GM21737 (cell line): Measurements from ENCODE around the gene USP4.
"Not testable (repeated sequence)": the region's sequence is repeated elsewhere in the genome, so short reads cannot be mapped to it uniquely, and the experiment has no call there.

ENCODE experiments used
- ATAC-seq: cut with Tn5 transposase; IDR thresholded peaks from one replicate; pipeline ENCODE4 v1.9.1; 2021; ENCODE audit warnings: mild to moderate bottlenecking, moderate library complexity; ENCODE audit not compliant: unreplicated experiment

USP4 gene, protein sequence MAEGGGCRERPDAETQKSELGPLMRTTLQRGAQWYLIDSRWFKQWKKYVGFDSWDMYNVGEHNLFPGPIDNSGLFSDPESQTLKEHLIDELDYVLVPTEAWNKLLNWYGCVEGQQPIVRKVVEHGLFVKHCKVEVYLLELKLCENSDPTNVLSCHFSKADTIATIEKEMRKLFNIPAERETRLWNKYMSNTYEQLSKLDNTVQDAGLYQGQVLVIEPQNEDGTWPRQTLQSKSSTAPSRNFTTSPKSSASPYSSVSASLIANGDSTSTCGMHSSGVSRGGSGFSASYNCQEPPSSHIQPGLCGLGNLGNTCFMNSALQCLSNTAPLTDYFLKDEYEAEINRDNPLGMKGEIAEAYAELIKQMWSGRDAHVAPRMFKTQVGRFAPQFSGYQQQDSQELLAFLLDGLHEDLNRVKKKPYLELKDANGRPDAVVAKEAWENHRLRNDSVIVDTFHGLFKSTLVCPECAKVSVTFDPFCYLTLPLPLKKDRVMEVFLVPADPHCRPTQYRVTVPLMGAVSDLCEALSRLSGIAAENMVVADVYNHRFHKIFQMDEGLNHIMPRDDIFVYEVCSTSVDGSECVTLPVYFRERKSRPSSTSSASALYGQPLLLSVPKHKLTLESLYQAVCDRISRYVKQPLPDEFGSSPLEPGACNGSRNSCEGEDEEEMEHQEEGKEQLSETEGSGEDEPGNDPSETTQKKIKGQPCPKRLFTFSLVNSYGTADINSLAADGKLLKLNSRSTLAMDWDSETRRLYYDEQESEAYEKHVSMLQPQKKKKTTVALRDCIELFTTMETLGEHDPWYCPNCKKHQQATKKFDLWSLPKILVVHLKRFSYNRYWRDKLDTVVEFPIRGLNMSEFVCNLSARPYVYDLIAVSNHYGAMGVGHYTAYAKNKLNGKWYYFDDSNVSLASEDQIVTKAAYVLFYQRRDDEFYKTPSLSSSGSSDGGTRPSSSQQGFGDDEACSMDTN

DNA sequence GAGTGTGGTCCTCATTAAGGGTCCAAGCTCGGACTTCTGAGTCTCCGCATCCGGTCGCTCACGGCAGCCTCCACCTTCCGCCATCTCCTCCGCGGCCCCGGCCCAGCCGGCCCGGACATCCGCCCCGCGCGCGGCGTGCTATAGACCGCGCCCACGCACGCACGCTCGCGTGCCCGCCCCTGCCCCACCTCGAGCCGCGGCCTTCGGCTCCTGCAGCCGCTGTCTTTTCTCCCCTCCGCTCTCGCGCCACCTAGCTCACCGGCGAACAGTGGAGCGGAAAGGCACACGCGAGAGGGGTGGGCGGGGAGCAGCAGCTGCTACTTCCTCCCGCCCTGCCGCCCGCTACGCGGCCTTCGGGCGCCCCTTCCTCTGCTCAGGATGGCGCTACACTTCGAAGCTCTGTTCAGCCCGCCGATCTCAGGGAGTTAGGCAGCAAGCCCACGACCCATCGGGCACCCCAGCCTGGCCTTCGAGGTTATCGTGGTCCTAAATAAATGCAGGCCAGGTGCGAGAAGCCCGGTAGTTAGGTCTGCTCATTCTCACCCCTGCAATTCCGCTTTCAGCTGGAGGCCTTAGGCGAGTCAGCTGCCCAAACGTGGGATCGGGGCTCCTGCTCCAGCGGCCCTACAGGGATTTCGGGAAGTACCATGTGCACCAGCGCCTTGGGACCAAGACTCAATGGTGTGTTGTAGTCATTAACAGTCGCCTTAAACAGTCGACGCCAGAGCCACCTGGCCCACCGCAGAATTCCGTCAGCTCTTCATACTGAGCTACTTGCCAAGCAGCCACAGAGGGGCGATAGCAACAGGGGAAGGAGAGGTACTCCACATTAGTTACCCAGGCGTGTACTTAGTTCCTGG is at the start of gene USP4:
Gene USP4, minus strand, starts transcription at position 113 of the 860 bp plus-strand sequence. Its CDS starts 29 bp downstream, at position 84.
- peak; percentile 80 for ATAC-seq

GRCh38 chr3:49389297-49389696 is 49.4 kb upstream of the USP4 start:
- ATAC-seq: no peak

DNA sequence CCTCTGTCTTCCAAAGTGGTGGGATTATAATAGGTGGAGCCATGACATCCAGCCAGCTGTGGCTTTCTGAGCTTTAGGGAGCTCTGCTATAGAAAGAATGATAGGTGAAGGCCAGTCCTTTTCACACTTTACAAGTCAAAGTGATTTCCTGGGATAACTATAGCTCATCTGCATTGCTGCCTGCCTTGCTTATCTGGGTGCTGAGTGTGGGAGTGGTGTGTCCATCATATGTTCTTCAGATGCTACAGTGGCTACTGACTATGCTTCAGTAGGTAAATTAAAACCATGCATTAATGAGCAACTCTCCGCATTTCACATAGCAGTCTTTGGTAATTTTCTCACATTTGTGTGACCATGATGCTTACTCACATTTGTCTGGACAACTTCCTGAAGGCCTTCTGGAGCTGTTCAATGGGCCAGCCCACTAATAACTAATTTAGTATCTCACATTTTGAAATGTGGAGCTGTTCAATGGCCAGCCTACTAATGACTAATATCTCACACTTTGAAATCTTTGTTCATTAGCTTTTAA is 48.5 kb upstream of the USP4 start:
- no peak for ATAC-seq

DNA sequence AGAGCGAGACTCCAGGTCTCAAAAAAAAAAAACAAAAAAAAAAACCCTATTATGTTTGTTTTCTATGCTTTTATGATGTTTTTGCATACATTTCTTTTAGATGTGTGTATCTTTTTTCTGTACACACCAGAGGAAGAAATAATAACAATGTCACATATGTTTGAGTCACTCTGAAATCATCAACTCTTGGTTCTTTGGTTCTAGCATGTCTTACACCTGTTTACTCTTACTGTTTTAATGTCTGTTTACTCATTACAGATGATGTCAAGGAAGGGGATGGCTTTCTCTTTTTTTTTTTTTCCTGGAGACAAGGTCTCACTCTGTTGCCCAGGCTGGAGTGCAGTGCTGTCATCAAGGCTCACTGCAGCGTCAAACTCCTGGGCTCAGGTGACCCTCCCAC is 47.9 kb upstream of the USP4 start:
- no peak for ATAC-seq

DNA sequence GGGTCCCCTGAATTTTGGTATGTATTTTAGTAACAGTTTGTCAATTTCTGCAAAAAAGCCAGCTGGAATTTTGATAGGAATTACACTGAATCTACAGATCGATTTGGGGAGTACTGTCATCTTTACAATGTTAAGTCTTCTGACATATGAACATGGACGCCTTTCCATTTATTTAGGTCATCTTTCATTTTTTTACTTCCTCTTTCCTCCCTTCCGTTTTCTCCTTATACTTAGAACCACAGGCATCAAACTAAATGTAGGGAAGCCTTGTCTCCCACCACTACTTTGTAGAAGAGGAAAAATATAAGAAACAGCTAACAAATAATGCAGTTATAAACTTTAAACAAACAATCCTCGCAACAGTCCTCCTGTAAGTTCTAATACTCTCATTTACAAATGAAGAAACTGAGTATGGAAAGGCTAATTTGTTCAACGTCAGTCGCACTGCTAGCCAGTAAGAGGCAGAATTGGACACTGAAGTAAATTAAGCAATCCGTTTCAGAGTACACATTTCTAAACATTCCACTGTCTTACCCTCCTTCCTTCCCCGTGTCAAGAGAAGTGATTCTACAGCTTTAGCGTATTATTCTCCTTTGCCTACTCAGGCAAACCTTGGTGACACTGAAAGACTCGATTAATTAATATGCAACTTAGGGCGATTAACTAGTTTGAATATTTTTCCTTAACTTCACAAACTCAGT is 46.4 kb upstream of the USP4 start:
- ATAC-seq: no peak

DNA sequence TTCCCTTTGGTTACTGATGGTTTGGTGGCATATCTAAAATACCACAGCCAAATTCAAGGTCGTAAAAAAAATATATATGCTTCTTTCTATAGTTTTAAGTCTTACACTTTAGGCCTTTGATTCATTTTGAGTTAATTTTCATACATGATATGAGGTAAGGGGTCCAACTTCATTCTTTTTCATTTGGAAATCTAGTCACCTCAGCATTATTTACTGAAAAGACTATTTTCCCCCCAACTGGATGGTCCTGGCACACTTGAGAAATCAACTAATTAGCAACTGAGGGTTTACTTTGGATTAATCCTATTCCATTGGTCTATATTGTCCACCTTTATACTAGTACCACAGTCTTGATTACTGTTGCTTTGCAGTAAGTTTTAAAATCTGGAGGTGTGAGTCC is 45.8 kb upstream of the USP4 start:
- ATAC-seq: no peak

GRCh38 chr3:49383387-49383786 is 43.5 kb upstream of the USP4 start:
- no peak for ATAC-seq

GRCh38 chr3:49378249-49378895 is 38.5 kb upstream of the USP4 start:
- no peak for ATAC-seq

GRCh38 chr3:49377483-49377882 is 37.6 kb upstream of the USP4 start:
- no peak for ATAC-seq

- ATAC-seq: no peak
These were observed 32.1 kb upstream of the USP4 start for GRCh38 chr3:49371946-49372345.

GRCh38 chr3:49370585-49371290 is 30.9 kb upstream of the USP4 start:
- no peak for ATAC-seq

DNA sequence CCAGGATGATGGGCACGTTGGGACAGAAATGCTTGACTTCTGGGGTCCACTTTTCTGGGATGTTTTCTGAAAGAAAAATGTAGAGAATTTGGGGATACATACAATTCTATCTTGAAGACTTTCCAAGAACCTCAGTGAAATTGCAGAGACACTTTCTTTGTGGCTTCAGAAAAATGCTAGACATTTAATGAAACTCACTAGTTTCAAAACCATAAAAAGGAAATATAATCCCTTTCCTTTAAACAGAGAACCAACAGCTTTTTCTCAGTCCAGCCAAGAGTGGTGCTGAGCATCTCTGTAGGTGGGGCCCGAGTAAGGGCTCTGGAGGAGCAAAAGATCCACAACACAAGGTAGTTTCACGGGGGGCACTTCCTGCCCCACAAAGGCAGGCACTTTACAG is 22.7 kb upstream of the USP4 start:
- ATAC-seq: no peak

- no peak for ATAC-seq
These were observed 19.8 kb upstream of the USP4 start for GRCh38 chr3:49359623-49360022.

DNA sequence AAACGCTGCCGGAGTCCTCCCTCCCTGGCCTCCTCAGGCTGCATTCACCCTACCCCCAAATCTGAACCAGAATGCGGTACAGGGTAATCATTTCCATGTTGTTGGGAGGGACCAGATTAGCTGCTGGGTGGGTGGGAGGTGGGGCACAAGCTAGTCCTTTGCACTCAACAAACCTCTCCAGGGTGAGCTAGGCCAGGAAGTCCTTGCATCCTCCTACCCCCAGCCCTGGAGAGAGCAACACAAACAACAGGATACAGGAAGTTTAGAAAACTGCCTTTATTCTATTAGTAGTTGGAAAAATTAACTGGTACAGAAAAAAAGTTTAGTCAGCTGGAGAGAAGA is 19.0 kb upstream of the USP4 start:
- no peak for ATAC-seq

DNA sequence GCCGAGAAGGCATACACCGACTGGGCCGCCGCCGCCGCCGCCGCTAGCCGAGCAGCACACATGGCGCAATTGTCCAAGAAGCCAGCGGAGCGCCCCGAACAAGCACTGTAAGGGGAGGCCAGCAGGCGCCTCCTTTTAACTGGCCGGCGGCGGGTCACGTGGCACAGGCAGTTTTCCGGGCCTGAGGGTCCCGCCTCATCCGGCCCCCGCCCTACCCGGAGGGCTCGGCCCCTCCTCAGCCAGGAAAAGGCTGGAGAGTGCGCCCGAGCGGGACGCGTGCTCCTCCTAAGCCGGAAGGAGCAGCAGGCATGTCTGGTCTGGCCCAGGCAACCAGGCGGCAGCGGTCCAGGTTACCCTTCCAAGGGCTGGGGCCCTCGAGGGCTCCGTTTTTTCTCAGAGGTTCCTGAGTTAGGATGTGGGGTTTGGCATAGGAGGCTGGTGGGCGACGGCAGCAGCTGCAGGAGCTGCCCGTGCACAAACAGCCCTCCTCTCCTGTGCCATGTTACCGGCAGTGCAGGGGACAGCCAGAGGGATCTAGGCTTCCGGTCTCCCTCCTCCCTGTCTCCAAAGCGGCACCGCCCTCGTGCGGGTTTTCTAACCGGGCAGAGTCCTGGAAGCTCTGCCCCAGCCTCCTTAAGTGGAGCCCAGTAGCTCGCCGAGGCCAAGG is 18.5 kb upstream of the USP4 start, which contains the start of gene GPX1:
Gene GPX1, minus strand, starts transcription at position 137 of the 667 bp plus-strand sequence. Its CDS starts 75 bp downstream, at position 62.
- peak; percentile 77 for ATAC-seq

DNA sequence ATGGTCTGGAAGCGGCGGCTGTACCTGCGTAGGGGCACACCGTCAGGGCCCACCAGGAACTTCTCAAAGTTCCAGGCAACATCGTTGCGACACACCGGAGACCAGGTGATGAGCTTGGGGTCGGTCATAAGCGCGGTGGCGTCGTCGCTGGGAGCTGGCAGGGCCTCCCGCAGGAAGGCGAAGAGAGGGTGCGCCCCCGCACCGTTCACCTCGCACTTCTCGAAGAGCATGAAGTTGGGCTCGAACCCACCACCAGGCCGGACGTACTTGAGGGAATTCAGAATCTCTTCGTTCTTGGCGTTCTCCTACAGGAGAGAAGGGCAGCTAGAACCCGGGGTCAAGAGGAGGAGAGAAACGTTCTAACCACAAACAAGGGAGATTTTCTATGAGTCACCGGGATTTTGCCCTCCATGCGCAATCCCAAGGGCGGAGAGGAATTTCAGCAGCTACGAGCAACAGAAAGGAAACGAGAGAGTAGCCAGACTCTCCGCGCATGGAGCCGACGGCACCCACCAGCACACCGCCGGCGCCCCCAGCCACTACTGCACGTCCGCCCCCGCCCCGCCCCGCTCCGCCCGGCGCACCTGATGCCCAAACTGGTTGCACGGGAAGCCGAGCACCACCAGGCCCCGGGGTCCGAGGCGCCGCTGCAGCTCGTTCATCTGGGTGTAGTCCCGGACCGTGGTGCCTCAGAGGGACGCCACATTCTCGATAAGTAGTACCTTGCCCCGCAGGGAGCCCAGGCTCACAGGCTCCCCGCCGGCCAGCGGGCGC is 17.8 kb upstream of the USP4 start:
- peak; percentile 22 for ATAC-seq

DNA sequence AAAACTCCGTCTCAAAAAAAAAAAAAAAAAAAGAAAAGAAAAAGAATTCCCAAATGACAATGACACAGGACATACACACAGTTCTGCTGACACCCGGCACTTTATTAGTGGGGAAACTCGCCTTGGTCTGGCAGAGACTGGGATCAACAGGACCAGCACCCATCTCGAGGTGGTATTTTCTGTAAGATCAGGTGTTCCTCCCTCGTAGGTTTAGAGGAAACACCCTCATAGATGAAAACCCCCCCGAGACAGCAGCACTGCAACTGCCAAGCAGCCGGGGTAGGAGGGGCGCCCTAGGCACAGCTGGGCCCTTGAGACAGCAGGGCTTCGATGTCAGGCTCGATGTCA is 17.2 kb upstream of the USP4 start:
- ATAC-seq: not testable (repeated sequence)
